Loucy (cell line): ENCODE results near the gene PROZ.

Source experiments
- CTCF ChIP-seq: fragments of 200-600 bp; sonication (generic); conservative IDR thresholded peaks from 2 replicates; pipeline ENCODE4 v1.5.1; 2014; ENCODE audit warnings: mild to moderate bottlenecking, antibody characterized with exemption, low read length
- EZH2phosphoT487 ChIP-seq: fragments of 200-600 bp; IDR thresholded peaks from 2 replicates; pipeline ENCODE4 v1.6.1; 2018; ENCODE audit warnings: antibody characterized with exemption, mild to moderate bottlenecking, moderate library complexity, borderline replicate concordance

- TF ChIP-seq CTCF (no peak), EZH2phosphoT487 (no peak)
Measured at GRCh38 chr13:113164492-113164891, 6.0 kb downstream of the PROZ start.
